Ishikawa (cell line): ENCODE data around the gene AGFG1.

ENCODE experiments used
- CEBPB ChIP-seq: IDR thresholded peaks from 2 replicates; pipeline ENCODE4 v1.6.1; 2012
- CREB1 ChIP-seq: IDR thresholded peaks from 2 replicates; pipeline ENCODE4 v1.6.1; 2012; ENCODE audit warnings: low read depth
- EGR1 ChIP-seq: IDR thresholded peaks from 2 replicates; pipeline ENCODE4 v1.6.1; 2012
- EP300 ChIP-seq: IDR thresholded peaks from 2 replicates; pipeline ENCODE4 v1.6.1; 2012; ENCODE audit warnings: borderline replicate concordance
- FOXM1 ChIP-seq: IDR thresholded peaks from 2 replicates; pipeline ENCODE4 v1.6.1; 2012; ENCODE audit warnings: low read depth, borderline replicate concordance
- NFIC ChIP-seq: IDR thresholded peaks from 2 replicates; pipeline ENCODE4 v1.6.1; 2012
- RAD21 ChIP-seq: IDR thresholded peaks from 2 replicates; pipeline ENCODE4 v1.6.1; 2012; ENCODE audit warnings: low read depth
- REST ChIP-seq: IDR thresholded peaks from 2 replicates; pipeline ENCODE4 v1.6.1; 2012; ENCODE audit warnings: low read depth, mild to moderate bottlenecking
- TAF1 ChIP-seq: IDR thresholded peaks from 2 replicates; pipeline ENCODE4 v1.6.1; 2012; ENCODE audit warnings: low read depth, mild to moderate bottlenecking
- TCF12 ChIP-seq: IDR thresholded peaks from 2 replicates; pipeline ENCODE4 v1.6.1; 2012; ENCODE audit warnings: low read depth
- TEAD4 ChIP-seq: IDR thresholded peaks from 2 replicates; pipeline ENCODE4 v1.6.1; 2012
- USF1 ChIP-seq: IDR thresholded peaks from 2 replicates; pipeline ENCODE4 v1.6.1; 2012
- YY1 ChIP-seq: IDR thresholded peaks from 2 replicates; pipeline ENCODE4 v1.6.1; 2012; ENCODE audit warnings: low read depth
- ZBTB7A ChIP-seq: IDR thresholded peaks from 2 replicates; pipeline ENCODE4 v1.6.1; 2012; ENCODE audit warnings: low read depth
- TF ChIP-seq, protein P1 (sequence below): IDR thresholded peaks from 2 replicates; pipeline ENCODE4 v1.6.1; 2012

AGFG1 gene

DNA sequence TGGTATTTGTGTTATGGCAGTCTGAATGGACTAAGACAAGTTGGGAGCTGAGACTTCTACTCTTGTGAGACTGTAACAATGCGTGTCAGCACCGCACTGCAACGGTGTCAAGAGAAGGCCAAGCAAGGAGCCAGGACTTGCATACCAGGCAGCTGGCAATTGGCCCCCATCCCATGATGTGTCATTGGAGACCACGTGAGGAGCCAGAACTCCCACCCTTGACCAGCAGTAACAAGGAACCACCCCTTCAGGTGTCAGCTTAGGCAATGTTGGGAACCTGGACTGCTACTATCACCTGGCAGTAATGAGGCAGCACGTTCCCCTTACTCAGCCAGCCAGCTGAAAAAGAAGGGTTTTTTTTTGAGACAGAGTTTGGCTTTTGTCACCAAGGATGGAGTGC lies 32.7 kb upstream of the AGFG1 start:
- TF ChIP-seq TAF1 (no peak), RAD21 (no peak), TEAD4 (no peak), FOXM1 (no peak), NFIC (no peak), CEBPB (no peak), ZBTB7A (no peak), EGR1 (no peak), USF1 (no peak), CREB1 (no peak), YY1 (no peak), REST (no peak), TCF12 (no peak), EP300 (no peak)
- TF ChIP-seq, protein P1, sequence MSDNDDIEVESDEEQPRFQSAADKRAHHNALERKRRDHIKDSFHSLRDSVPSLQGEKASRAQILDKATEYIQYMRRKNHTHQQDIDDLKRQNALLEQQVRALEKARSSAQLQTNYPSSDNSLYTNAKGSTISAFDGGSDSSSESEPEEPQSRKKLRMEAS = no peak

DNA sequence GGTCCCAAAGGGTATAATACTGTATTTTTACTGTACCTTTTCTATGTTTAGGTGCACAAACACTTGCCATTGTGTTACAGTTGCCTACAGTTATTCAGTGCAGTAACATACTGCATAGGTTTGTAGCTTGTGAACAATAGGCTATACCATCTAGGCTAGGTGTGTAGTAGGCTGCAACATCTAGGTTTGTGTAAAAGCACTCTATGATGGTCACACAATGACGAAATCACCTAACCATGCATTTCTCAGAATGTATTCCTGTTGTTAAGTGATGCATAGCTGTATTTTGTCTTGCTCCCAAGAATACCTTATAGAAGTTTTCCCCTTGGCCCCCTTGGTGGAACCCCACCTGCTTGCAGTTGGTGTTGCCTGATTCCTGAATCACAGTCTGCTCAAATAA lies 29.3 kb upstream of the AGFG1 start:
- TF ChIP-seq FOXM1 = no peak
- TF ChIP-seq REST = no peak
- TF ChIP-seq RAD21 = no peak
- TF ChIP-seq CREB1 = no peak
- TF ChIP-seq TAF1 = no peak
- no peak for TF ChIP-seq USF1
- no peak for TF ChIP-seq ZBTB7A
- no peak for TF ChIP-seq TEAD4
- no peak for TF ChIP-seq CEBPB
- TF ChIP-seq EP300 = no peak
- no peak for TF ChIP-seq NFIC

- TF ChIP-seq USF1 (no peak), ZBTB7A (no peak), EGR1 (no peak), CEBPB (no peak), RAD21 (no peak), EP300 (no peak), NFIC (no peak), FOXM1 (no peak), TCF12 (no peak), YY1 (no peak), TAF1 (no peak), CREB1 (no peak), REST (no peak), TEAD4 (no peak)
- TF ChIP-seq, protein P1 = no peak
These were observed 27.9 kb upstream of the AGFG1 start for GRCh38 chr2:227443889-227444568.

DNA sequence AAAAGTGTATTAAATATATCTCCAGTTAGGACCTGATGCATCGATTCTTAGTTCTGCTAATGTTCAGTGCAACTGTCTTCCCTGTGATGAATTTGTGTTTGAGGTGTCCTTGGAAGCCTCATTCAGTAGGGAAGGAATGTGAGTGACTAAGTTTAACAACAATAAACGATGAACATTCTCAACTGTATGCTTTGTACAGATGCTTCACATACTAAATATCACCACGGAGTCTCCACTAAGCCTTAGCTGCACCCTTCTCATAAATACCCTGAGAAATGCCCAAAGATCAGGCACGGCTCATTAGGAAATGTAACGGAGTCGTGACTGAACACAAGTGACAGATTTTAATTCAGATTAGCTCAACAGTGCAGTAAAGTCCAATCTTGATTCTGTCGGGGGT lies 24.4 kb upstream of the AGFG1 start:
- TF ChIP-seq TEAD4 = no peak
- TF ChIP-seq TCF12 = no peak
- no peak for TF ChIP-seq FOXM1
- TF ChIP-seq USF1 = no peak
- no peak for TF ChIP-seq EGR1
- no peak for TF ChIP-seq TAF1
- TF ChIP-seq, protein P1 = no peak
- TF ChIP-seq YY1 = no peak
- TF ChIP-seq RAD21 = no peak
- TF ChIP-seq EP300 = no peak
- no peak for TF ChIP-seq CREB1
- no peak for TF ChIP-seq ZBTB7A
- TF ChIP-seq NFIC = no peak
- no peak for TF ChIP-seq CEBPB
- no peak for TF ChIP-seq REST
